Skeletal muscle cell (primary cell): ENCODE data around the gene SAMD9L.
"Not testable (repeated sequence)": the region's sequence is repeated elsewhere in the genome, so short reads cannot be mapped to it uniquely, and the experiment has no call there.

Experiments
- DNase-seq: peaks from one replicate; pipeline ENCODE4 v3.0.0-alpha.2; 2010; ENCODE audit warnings: low read depth
- H3K4me3 ChIP-seq: 2 replicates; pipeline ENCODE4 v1.5.1; 2011; ENCODE audit warnings: low read depth, mild to moderate bottlenecking, control low read depth, low read length, moderate library complexity

Gene SAMD9L

DNA sequence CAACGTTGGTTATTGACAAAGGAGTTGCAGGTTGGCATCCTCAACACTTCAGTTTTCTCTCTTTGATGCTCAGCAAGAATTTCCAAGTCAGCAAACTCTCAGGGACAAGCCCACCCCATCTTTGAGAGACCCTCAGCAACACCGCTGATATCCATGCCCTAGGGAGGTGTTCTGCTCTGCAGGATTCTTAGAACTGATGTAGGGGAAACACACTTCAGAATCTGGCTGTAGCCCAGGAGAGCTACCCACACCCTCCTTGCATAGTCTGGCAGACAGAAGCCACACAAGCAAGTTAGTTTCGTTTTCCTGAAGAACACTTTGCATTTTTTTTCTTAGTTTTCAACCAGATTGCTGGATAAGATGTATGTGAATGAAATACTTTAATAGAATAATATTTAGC lies 822 bp downstream of the SAMD9L start:
- DNase-seq, result no peak
- H3K4me3 ChIP-seq, result peak overlapping the region; percentile 22

GRCh38 chr7:93146472-93147141 lies 1.6 kb downstream of the SAMD9L start:
- no peak overlapping the region for H3K4me3 ChIP-seq
- no peak for DNase-seq

DNA sequence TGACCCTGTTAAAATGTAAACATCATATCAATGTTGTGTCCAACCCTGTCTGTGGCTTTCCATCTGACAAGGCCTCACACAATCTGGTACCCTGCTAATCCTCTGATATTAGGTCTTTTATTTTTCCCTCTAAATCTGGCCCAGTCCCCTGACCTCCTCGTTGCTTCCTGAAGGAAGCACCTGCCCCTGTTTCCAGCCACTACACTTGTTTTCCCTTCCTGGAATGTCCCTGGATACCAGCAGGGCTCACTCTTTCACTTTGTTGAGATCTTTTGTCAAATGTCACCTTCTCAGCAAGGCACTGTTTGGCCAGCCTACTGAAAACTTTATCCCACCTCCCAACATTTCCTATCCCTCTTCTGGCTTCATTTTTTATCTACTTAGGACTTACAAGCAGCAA lies 2.1 kb downstream of the SAMD9L start:
- no peak overlapping the region for H3K4me3 ChIP-seq

DNA sequence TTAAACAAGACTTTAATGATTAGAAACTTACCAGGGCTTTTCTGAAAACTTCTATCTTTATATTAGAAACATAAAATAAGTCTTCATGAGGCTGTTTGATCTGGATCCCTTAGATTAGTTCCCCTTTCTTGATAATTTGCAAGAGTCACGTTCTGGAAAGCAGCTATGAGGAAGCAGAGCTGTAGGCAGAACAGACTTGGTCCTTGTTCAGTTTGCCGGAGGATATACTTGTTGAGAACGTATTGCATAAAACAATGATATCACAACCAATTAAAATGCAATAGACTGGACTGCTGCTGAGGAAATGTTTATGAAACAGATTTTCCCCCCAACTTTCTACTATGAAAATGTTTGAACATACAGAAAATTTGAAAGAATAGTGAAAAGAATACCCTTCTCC lies 2.8 kb downstream of the SAMD9L start:
- no peak overlapping the region for H3K4me3 ChIP-seq
- no peak for DNase-seq

More for the DNA sequence above, 2.1 kb downstream of the SAMD9L start:
- no peak for DNase-seq

DNA sequence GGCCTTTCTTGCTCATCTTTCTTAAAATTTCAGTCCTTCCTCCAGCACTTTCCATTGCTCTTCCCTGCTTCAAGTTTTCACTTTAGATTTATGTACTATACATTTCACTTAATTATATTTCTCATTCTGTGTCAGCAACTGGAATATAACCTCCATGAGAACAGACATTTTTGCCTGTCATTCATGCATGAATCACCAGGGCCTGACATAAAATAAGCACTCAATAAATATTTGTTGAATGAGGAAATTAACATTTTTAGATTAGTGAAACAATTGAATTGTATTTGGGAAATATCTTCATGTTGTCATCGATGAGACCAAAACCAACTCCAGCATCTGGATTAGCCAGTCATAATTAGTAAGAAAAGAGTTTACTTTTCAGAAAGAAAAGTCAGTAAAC lies 6.1 kb downstream of the SAMD9L start:
- no peak for DNase-seq
- no peak overlapping the region for H3K4me3 ChIP-seq

- no peak for DNase-seq
These were observed 7.5 kb downstream of the SAMD9L start for GRCh38 chr7:93140582-93141191.

DNA sequence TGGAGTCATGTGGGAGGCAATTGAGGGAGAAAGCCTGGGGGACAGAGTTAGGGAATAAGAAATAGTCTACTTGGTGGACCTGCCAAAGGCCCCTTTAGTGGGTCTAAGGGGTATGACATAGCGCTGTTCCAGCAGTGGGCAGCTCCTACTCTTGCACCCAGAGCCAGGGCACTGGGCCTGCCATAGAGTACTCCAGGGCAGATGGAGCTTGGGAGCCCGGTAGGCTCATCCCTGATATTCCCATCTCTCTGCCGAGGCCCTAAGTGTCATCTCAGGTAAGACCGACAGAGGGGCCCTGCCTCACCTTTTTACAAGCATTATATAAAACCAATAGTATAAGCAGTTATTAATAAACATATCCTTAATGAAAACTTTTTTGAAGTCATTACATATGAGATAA lies 9.6 kb downstream of the SAMD9L start:
- H3K4me3 ChIP-seq, result no peak overlapping the region
- DNase-seq, result no peak

More at GRCh38 chr7:93140582-93141191, 7.5 kb downstream of the SAMD9L start:
- no peak overlapping the region for H3K4me3 ChIP-seq

GRCh38 chr7:93133005-93133404 lies 15.2 kb downstream of the SAMD9L start:
- no peak for DNase-seq
- no peak overlapping the region for H3K4me3 ChIP-seq

- DNase-seq, result no peak
These were observed 16.0 kb downstream of the SAMD9L start for GRCh38 chr7:93132216-93132615.

DNA sequence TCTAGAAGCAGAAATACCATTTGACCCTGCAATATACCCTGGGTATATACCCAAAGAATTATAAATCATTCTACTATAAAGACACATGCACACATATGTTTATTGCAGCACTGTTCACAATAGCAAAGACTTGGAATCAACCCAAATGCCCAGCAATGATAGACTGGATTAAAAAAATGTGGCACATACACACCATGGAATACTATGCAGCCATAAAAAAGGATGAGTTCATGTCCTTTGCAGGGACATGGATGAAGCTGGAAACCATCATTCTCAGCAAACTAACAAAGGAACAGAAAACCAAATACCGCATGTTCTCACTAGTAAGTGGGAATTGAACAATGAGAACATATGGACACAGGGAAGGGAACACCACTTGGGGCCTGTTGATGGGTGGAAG lies 21.2 kb downstream of the SAMD9L start:
- H3K4me3 ChIP-seq, DNase-seq: not testable (repeated sequence)

More at GRCh38 chr7:93132216-93132615, 16.0 kb downstream of the SAMD9L start:
- H3K4me3 ChIP-seq, result no peak overlapping the region

DNA sequence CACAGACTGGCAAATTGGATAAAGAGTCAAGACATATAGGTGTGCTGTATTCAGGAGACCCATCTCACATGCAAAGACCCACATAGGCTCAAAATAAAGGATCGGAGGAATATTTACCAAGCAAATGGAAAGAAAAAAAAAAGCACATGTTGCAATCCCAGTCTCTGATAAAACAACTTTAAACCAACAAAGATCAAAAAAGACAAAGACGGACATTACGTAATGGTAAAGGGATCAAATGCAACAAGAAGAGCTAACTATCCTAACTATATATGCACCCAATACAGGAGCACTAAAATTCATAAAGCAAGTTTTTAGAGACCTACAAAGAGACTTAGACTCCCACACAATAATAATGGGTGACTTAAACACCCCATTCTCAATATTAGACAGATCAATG lies 24.7 kb downstream of the SAMD9L start:
- H3K4me3 ChIP-seq, DNase-seq: not testable (repeated sequence)

DNA sequence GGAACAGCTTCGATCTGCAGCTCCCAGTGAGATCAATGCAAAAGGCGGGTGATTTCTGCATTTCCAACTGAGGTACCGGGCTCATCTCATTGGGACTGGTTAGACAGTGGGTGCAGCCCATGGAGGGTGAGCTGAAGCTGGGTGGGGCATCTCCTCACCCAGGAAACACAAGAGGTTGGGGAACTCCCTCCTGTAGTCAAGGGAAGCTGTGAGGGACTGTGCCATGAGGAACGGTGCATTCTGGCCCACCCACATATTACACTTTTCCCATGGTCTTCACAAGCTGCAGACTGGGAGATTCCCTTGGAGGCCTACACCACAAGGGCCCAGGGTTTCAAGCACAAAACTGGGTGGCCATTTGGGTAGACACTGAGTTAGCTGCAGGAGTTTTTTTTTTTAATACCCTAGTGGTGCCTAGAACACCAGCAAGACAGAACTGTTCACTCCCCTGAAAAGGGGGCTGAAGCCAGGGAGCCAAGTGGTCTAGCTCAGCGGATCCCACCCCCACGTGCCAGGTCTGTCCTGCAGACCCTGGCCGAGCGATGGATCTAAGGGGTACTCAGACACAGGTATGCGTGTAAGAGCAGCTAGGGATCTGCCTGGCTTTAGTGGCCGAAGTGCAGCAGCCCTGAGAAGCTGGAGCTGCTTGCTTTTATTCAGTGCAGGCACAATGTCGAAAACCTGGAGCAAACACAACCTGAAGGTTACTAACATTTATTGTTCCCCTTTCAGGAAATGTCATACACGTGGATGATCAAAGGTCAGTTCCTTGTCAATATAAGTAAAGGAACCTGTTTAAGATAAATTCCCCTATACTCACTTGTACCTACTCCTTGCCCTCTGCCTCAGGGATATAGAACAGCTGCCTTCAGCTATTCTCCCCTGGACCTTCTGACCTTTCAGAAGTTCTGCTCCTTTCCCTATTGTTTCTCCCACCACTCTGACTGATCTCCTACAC lies 27.3 kb downstream of the SAMD9L start:
- DNase-seq, result no peak
- H3K4me3 ChIP-seq, result no peak overlapping the region

DNA sequence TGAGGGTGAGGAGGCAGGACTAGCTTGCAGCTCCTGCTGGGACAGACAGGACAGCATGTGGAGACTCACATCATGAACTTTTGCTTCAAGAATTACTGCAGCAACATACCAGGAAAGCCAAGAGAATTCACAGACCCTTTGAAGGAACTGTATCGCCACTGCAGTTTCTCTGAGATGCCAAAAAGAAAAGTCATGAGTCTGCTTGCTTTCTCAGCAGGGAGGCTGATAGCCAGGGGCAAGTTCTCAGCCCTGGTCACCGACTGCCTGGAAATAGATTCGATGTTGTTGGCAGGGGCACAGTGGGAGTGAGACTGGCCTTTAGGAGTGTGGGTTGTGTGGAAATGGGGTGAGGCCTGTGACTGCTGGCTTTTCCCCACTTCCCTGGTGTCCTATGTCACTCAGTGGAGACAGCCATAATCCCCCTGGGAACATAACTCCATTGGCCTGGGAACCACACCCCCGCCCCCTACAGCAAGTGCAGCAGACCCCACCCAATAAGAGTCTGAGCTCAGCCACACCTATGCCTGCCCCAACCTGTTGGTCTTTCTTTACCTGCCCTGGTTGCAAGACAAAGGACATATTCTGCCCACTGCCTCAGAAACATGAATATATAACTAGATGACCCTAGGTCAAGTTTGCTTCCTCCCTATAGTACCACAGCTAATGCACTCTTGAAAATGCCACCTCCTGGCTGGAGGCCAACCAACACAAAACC lies 28.8 kb downstream of the SAMD9L start:
- no peak overlapping the region for H3K4me3 ChIP-seq
- no peak for DNase-seq

DNA sequence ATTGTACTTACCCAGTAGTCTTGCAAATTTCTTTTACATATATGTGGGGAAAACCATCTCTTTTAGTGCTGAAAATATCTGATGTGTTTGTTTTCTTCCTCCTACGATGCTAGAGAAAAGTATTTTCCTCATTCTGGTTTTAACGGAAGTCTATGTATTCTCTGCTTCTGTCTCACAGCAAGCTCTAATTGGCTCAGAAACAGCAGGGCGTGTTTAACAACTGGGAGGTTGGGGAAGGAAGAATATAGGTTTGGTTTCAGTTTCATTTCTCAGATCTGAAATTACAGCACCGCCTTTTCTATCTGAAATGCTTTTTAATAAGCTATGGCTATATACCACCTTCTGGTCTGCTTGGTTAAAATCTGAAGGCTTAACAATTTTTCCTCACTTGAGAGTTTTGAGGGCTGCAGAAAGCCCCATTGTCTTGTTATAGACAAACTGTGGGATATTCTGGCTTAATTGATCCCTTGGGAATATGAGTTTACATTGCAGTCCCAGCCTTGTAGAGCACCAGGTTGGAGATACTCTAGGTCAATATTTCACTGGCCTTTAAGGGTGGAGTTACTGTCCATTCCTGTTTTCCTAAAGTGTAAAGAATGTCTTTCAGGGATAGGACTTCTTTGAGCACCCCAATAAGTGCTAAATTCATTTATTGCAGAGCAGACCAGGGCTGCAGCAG lies 30.2 kb downstream of the SAMD9L start, which contains the start of gene SAMD9:
Gene SAMD9 (minus strand): TSS at position 128 of the 679 bp plus-strand sequence. CDS start 11,882 bp downstream, outside the sequence.
- DNase-seq, result peak; percentile 44

GRCh38 chr7:93117327-93117726 lies 30.9 kb downstream of the SAMD9L start:
- DNase-seq, result no peak

More for the DNA sequence above, 30.2 kb downstream of the SAMD9L start, which contains the start of gene SAMD9:
- peak within 1 kb of the TSS; percentile 45 for H3K4me3 ChIP-seq

GRCh38 chr7:93115796-93116195 lies 32.4 kb downstream of the SAMD9L start:
- DNase-seq, result peak; percentile 25
- no peak overlapping the region for H3K4me3 ChIP-seq

More at GRCh38 chr7:93117327-93117726, 30.9 kb downstream of the SAMD9L start:
- H3K4me3 ChIP-seq, result peak overlapping the region; percentile 45

DNA sequence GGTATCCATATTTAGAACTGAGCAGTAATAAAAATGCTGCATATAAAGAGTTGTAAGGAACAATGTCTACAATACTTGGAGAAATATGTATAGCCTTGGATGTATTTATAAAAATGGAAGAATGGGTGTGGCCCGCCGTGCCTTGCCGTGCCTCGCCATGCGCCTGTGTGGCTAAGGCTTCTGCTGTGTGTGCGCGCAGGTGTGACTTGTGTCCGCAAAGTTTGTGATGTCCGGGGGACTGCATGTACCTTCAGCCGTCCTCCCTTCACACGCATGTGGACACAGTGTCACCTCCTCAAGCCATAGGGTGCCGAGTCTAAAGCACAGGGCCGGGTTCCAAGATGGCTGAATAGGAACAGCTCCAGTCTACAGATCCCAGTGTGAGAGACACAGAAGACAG lies 40.2 kb downstream of the SAMD9L start:
- DNase-seq, result no peak
- no peak overlapping the region for H3K4me3 ChIP-seq

- no peak for DNase-seq
These were observed 50.8 kb downstream of the SAMD9L start for GRCh38 chr7:93097388-93097787.

More at GRCh38 chr7:93097388-93097787, 50.8 kb downstream of the SAMD9L start:
- H3K4me3 ChIP-seq, result no peak overlapping the region
